GOT3 (cell line): Measurements from ENCODE around the gene SMOC1.

ENCODE experiments used
- DNase-seq: peaks from one replicate; lab custom pipeline; 2025; ENCODE audit warnings: mixed read lengths; lab: John Stamatoyannopoulos, UW

The SMOC1 gene

GRCh38 chr14:70011098-70011497 lies 131.9 kb downstream of the SMOC1 start:
- no peak for DNase-seq

DNA sequence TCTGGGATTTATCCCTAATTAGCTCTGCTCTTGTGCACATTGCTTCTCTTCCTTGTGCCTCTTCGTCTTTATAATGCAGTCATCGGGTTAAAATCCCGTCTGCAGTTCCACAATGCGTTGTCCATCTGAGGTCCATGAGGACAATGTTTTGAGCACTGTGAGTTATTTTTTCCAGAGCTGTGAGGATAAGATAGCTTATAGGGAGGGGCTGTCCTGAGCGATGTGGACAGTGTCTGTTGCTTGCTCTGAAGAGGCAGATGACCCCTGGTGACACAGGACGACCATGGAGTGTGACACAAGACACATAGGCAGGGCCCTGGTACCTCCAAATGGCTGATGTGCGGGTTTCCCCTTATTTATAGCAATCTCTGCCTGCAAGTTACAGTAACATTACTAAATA lies 132.5 kb downstream of the SMOC1 start:
- no peak for DNase-seq

DNA sequence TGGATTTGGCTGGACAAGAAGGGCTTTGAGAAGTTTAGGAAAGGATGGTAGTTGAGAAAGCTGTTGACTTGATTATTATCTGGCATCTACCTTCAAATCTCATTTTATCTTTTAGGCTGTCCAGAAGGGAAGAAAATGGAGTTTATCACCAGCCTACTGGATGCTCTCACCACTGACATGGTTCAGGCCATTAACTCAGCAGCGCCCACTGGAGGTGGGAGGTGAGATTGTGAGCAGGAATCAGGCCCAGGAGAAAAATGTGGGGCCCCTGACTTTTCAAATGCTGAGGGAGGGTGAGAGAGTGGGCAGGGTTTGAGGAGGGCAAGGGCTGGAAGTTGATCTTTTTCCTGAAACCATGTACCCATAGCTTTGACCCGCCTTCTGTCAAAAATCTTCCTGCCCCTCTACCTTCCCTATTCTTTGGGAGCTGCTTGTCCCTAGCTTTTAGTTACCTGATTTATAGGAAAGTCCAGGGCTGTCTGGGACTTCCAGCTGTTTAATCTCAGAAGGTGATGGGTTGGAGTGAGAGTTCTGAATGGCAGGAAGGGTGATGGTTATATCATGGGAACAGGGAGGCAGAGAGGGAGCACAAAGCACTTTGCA lies 134.2 kb downstream of the SMOC1 start:
- DNase-seq: no peak

GRCh38 chr14:70014406-70015095 lies 135.3 kb downstream of the SMOC1 start:
- DNase-seq: no peak

- no peak for DNase-seq
Observed at GRCh38 chr14:70018230-70018629, 139.0 kb downstream of the SMOC1 start.

DNA sequence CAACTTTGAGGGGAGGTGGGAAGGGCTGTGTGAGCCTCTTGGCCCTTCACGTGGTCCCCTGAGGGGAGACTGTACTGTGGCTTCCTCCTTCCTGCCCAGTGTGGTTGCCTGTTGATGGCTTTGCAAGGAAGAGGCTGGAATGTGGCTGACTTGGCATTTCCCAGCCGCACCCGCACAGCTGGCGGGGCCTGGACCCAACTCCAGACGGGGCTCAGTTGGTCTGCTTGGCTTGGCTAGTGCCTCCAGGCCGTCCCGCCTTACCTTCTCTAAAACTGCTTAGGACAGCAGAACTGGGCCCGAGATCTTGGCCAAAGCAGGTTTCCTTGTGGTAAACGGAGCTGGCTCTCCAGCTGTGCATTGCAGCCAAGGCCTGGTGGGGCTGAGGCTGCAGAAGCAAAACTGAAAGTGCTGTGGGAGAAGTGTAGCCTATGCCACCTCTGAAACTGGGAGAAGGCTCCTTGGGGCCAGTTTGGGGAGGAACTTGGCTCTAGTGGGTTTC lies 139.5 kb downstream of the SMOC1 start:
- DNase-seq: no peak

- DNase-seq: no peak
Observed at GRCh38 chr14:70019695-70020094, 140.5 kb downstream of the SMOC1 start.

DNA sequence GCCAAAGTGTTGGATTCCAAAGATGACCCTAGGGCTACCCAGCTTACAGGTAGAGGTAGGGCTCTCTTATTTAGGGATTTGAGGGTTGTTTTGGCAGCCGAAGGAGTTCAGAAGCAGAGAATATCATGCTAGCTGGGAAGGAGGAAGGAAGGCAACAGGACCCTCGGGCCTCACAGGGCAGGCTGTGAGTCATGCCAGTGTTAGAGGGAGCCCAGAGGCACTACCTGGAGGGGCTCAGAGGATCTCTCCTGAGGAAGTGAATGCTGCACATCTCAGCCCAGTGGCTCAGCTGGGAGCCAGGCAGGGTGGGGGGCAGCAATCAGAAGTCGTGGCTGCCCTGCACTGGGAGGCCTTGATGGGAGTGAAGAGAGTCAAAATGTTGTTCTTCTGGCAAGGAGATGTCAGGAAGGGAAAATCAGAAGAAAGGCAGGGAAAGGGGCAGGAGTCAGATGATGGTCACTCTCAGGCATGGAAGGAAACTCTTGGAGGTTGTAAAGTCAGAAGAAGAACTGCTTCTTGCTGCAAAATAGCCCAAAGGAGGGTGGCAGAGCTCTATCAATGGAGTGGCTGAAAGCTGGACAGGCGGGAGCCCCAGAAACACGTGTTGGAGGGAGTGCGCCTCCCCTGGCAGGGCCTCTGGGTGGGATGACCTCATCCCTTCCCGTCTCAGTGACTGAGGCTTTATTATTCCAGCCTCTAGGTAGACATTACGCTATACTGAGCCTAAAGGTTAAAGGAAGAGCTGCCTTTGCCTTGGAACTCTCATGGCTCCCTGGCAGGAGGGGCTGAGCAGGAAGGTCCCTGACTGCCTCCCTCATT lies 141.3 kb downstream of the SMOC1 start:
- no peak for DNase-seq

GRCh38 chr14:70021548-70022220 lies 142.5 kb downstream of the SMOC1 start:
- DNase-seq: no peak

DNA sequence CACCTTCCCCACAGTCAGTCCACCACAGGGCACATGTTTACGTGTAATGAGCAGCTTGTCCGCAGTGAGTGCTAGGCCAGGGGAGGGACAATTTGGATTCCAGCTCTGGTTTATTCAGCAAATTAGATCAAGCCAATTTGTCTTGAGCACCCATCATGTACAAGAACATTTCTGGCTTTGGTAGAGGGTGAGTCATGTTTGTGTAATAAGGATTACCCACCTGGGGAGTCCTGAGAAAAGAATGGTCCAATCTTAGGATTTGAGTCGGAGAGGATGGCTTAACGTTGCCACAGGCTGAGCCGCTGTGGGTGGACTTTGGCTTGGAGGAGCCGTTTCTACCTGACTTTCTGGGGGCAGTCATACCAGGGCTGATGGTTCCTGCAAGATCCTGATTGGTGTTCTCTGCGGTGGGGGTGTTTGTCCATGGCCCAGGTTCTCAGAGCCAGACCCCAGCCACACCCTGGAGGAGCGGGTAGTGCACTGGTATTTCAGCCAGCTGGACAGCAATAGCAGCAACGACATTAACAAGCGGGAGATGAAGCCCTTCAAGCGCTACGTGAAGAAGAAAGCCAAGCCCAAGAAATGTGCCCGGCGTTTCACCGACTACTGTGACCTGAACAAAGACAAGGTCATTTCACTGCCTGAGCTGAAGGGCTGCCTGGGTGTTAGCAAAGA lies 143.7 kb downstream of the SMOC1 start:
- DNase-seq: no peak

DNA sequence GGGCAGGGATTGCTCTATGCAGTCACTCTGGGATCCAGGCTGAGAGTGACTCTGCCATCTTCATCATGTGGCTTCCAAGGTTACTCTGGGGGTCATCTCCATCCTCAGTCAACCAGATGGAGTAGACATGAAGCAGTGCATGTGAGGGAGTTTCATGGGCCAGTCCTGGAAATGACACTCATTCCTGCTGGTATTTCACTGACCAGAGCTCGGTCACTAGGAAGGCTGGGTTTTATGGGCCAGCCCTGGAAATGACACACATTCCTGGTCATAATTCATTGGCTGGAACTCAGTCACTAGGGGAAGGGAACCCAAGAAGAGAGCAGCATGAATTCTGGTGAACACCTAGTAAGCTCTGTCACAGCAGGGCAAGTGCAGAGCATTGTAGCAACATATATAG lies 144.7 kb downstream of the SMOC1 start:
- no peak for DNase-seq

GRCh38 chr14:70027785-70028428 lies 148.7 kb downstream of the SMOC1 start:
- no peak for DNase-seq

GRCh38 chr14:70029296-70030132 lies 150.3 kb downstream of the SMOC1 start:
- no peak for DNase-seq

- DNase-seq: no peak
Observed at GRCh38 chr14:70032016-70032415, 152.8 kb downstream of the SMOC1 start.

GRCh38 chr14:70032447-70032846 lies 153.2 kb downstream of the SMOC1 start:
- DNase-seq: no peak

DNA sequence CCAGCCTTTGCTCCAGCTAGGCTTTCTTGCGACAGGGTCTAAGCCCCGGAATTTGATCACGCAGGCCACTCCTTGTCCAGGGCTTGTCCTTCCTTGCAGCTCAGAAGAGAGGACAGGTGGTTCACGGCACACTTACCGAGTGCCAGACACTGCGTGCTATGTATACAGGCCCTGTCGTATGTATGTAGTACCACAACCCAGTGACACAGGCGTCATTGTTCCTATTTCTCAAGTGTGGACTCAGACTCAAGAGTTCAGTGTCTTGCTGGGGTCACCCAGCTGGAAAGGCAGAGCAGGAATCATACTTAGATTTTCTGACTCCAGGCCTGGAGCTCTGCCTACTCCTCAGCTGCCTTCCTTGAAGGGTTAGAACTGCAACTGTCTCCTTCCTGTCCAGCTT lies 153.9 kb downstream of the SMOC1 start:
- no peak for DNase-seq

DNA sequence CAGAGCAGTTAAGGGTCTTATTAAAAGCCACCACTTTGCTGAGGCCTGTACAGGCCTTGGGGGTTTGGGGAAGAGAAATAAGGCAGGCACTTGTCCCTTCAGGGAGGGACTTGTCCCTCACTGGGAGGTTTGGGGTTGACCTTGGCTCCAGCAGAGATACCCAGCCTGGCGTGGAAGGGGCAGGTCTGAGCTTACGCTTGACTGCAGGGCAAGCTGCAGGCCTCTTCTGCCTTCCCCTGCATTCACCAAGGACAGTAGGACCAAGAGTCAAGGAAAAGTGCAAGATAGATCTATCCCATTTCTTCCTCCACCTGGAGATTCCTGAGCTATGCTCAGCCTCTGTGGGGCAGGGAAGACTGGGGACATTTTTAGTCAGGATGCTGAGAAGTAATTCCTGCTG lies 154.3 kb downstream of the SMOC1 start:
- no peak for DNase-seq

GRCh38 chr14:70034257-70034656 lies 155.0 kb downstream of the SMOC1 start:
- no peak for DNase-seq

DNA sequence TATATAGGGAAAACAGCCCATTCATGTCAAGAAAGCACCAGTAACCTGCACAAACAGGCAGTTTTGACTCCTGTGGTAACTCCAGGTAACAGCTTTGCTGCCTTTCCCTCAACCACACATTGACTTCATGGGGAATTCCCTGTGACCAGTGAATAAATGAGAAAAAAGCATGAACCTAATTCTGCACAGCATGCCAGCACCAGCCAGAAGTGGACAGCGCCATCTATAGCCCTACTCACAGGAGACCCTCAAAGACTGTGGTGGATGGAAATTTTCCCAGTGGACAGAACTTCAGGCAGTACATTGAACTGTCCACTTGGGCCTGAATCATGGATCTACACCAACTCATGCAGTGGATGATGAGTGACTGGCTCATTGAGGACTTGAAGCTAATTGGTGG lies 157.4 kb downstream of the SMOC1 start:
- no peak for DNase-seq

- DNase-seq: no peak
Observed at GRCh38 chr14:70043001-70043400, 163.8 kb downstream of the SMOC1 start.
